ENCODE measurements around the gene RREB1. TPM values are rescaled to one million over a fixed set of nuclear protein-coding genes. Genes with fewer than 3 reads are reported as not detected.

Gene RREB1
- total RNA-seq, 1 experiment from 2014 or later: 61.6 TPM

GRCh38 chr6:7132398-7133035 is 24.8 kb downstream of the RREB1 start:
- ChIA-PET CTCF (no interaction called here), POLR2A (ENCODE audit: low non-redundant PET) (no interaction called here)
- intact Hi-C loops (cut with micrococcal nuclease; ENCODE audit: unreplicated experiment): no loop called here
- no peak for DNase-seq (ENCODE audit: low spot score)
- H3K36me3 ChIP-seq (ENCODE audit: insufficient read depth, low read length, poor library complexity, severe bottlenecking): no peaks in the 10 kb centered on the region
- peaks cover 10% of the 10 kb centered on the region for H3K4me1 ChIP-seq (ENCODE audit: insufficient read depth, low read length, poor library complexity, severe bottlenecking)
- H3K4me3 ChIP-seq (ENCODE audit: low read depth, low read length, poor library complexity, severe bottlenecking): no peak overlapping the region
- no peaks in the 10 kb centered on the region for H3K9me3 ChIP-seq (ENCODE audit: low read depth, low read length, poor library complexity, severe bottlenecking)
- no peaks in the 10 kb centered on the region for H3K27me3 ChIP-seq (replicated peaks; ENCODE audit: insufficient read depth, low read depth, low read length, poor library complexity)
- no TSS peak for BruUV-seq (replicated peaks)
- H3K27ac ChIP-seq (ENCODE audit: low read depth, low read length, poor library complexity, severe bottlenecking): no peak overlapping the region
- no peak for TF ChIP-seq EZH2 (IDR thresholded peaks at IDR 0.05; ENCODE audit: borderline replicate concordance, low read depth, low read length, poor library complexity, severe bottlenecking)
- TF ChIP-seq CTCF (conservative IDR thresholded peaks at IDR 0.05; ENCODE audit: low read depth, low read length): no peak

- POLR2A ChIA-PET (ENCODE audit: low non-redundant PET): no interaction called here
- Histone ChIP-seq H3K4me3 (ENCODE audit: low read depth, low read length, poor library complexity, severe bottlenecking) (no peak overlapping the region), H3K36me3 (ENCODE audit: insufficient read depth, low read length, poor library complexity, severe bottlenecking) (no peaks in the 10 kb centered on the region), H3K9me3 (ENCODE audit: low read depth, low read length, poor library complexity, severe bottlenecking) (no peaks in the 10 kb centered on the region), H3K27ac (ENCODE audit: low read depth, low read length, poor library complexity, severe bottlenecking) (no peak overlapping the region), H3K4me1 (ENCODE audit: insufficient read depth, low read length, poor library complexity, severe bottlenecking) (peaks cover 35% of the 10 kb centered on the region), H3K27me3 (replicated peaks; ENCODE audit: insufficient read depth, low read depth, low read length, poor library complexity) (no peaks in the 10 kb centered on the region)
- TF ChIP-seq EZH2 (IDR thresholded peaks at IDR 0.05; ENCODE audit: borderline replicate concordance, low read depth, low read length, poor library complexity, severe bottlenecking): no peak
- TF ChIP-seq CTCF (conservative IDR thresholded peaks at IDR 0.05; ENCODE audit: low read depth, low read length): no peak
- DNase-seq (ENCODE audit: low spot score): no peak
- CTCF ChIA-PET: no interaction called here
- no TSS peak for BruUV-seq (replicated peaks)
- intact Hi-C loops (cut with micrococcal nuclease; ENCODE audit: unreplicated experiment): no loop called here
Measured at GRCh38 chr6:7134999-7135745, 27.4 kb downstream of the RREB1 start.

- TF ChIP-seq CTCF (conservative IDR thresholded peaks at IDR 0.05; ENCODE audit: low read depth, low read length): no peak
- TF ChIP-seq EZH2 (IDR thresholded peaks at IDR 0.05; ENCODE audit: borderline replicate concordance, low read depth, low read length, poor library complexity, severe bottlenecking): no peak
Measured at GRCh38 chr6:7135755-7136154, 28.0 kb downstream of the RREB1 start.

More at GRCh38 chr6:7135755-7136154, 28.0 kb downstream of the RREB1 start:
- intact Hi-C loops (cut with micrococcal nuclease; ENCODE audit: unreplicated experiment): no loop called here
- Histone ChIP-seq H3K36me3 (ENCODE audit: insufficient read depth, low read length, poor library complexity, severe bottlenecking) (no peaks in the 10 kb centered on the region), H3K27me3 (replicated peaks; ENCODE audit: insufficient read depth, low read depth, low read length, poor library complexity) (no peaks in the 10 kb centered on the region), H3K9me3 (ENCODE audit: low read depth, low read length, poor library complexity, severe bottlenecking) (no peaks in the 10 kb centered on the region), H3K4me3 (ENCODE audit: low read depth, low read length, poor library complexity, severe bottlenecking) (no peak overlapping the region), H3K4me1 (ENCODE audit: insufficient read depth, low read length, poor library complexity, severe bottlenecking) (peaks cover 40% of the 10 kb centered on the region), H3K27ac (ENCODE audit: low read depth, low read length, poor library complexity, severe bottlenecking) (no peak overlapping the region)
- BruUV-seq (replicated peaks): no TSS peak
- POLR2A ChIA-PET (ENCODE audit: low non-redundant PET): no interaction called here
- CTCF ChIA-PET: no interaction called here
- no peak for DNase-seq (ENCODE audit: low spot score)
